Trophoblast cell (in vitro differentiated cells and primary cell): Measurements from ENCODE around the gene FAM167B.
A peak's percentile ranks its signal among the peaks of the same experiment; 100 is the strongest.

ENCODE experiments used
- DNase-seq, 2 donors: peaks; one replicate each; pipeline ENCODE4 v3.0.0-alpha.2; 2016
- H2AFZ ChIP-seq: 2 replicates; pipeline ENCODE4 v1.6.1; 2013; ENCODE audit warnings: low read length, moderate library complexity, mild to moderate bottlenecking; ENCODE audit not compliant: insufficient read depth, poor library complexity
- H2AK5ac ChIP-seq: 2 replicates; pipeline ENCODE4 v1.6.1; 2013; ENCODE audit warnings: mild to moderate bottlenecking, low read length
- H2BK120ac ChIP-seq: 2 replicates; pipeline ENCODE4 v1.6.1; 2013; ENCODE audit warnings: low read length, mild to moderate bottlenecking, moderate library complexity; ENCODE audit not compliant: insufficient read depth, poor library complexity
- H2BK12ac ChIP-seq: 2 replicates; pipeline ENCODE4 v1.6.1; 2013; ENCODE audit warnings: mild to moderate bottlenecking, low read length, moderate library complexity
- H2BK5ac ChIP-seq: 2 replicates; pipeline ENCODE4 v1.6.1; 2013; ENCODE audit warnings: low read length, low read depth, moderate library complexity, mild to moderate bottlenecking; ENCODE audit not compliant: poor library complexity
- H3K14ac ChIP-seq: 2 replicates; pipeline ENCODE4 v1.6.1; 2013; ENCODE audit warnings: mild to moderate bottlenecking, low read length
- H3K18ac ChIP-seq: 2 replicates; pipeline ENCODE4 v1.6.1; 2013; ENCODE audit warnings: mild to moderate bottlenecking, low read length
- H3K23ac ChIP-seq: 2 replicates; pipeline ENCODE4 v1.6.1; 2013; ENCODE audit warnings: low read length
- H3K27ac ChIP-seq: 2 replicates; pipeline ENCODE4 v1.5.1; 2013; ENCODE audit warnings: low read depth, mild to moderate bottlenecking, inconsistent platforms, low read length, moderate library complexity
- H3K27me3 ChIP-seq: 2 replicates; pipeline ENCODE4 v1.6.1; 2013; ENCODE audit warnings: inconsistent platforms, mild to moderate bottlenecking, low read length, moderate library complexity; ENCODE audit not compliant: insufficient read depth
- H3K36me3 ChIP-seq, 2 experiments: 1 replicate in 1 of 2; 2 replicates in 1 of 2; pipeline ENCODE4 v1.6.1; 2013; ENCODE audit warnings: low read length in 2 of 2, mild to moderate bottlenecking in 2 of 2, moderate library complexity in 1 of 2; ENCODE audit not compliant: insufficient read depth in 2 of 2, control insufficient read depth in 1 of 2
- H3K4ac ChIP-seq: 2 replicates; pipeline ENCODE4 v1.6.1; 2013; ENCODE audit warnings: low read depth, mild to moderate bottlenecking, low read length, moderate library complexity
- H3K4me1 ChIP-seq, 2 experiments: 1 replicate in 1 of 2; 2 replicates in 1 of 2; pipeline ENCODE4 v1.6.1; 2013; ENCODE audit warnings: low read length in 2 of 2, mild to moderate bottlenecking in 2 of 2, moderate library complexity in 1 of 2; ENCODE audit not compliant: insufficient read depth in 2 of 2, control insufficient read depth in 1 of 2
- H3K4me2 ChIP-seq: 2 replicates; pipeline ENCODE4 v1.6.1; 2013; ENCODE audit warnings: inconsistent platforms, mild to moderate bottlenecking, low read length, moderate library complexity
- H3K4me3 ChIP-seq: 2 replicates; pipeline ENCODE4 v1.5.1; 2013; ENCODE audit warnings: mild to moderate bottlenecking, low read depth, low read length, inconsistent platforms
- H3K79me1 ChIP-seq: one replicate; pipeline ENCODE4 v1.6.1; 2013; ENCODE audit warnings: low read length
- H3K79me2 ChIP-seq: 2 replicates; pipeline ENCODE4 v1.6.1; 2013; ENCODE audit warnings: low read length, mild to moderate bottlenecking; ENCODE audit not compliant: control insufficient read depth, insufficient read depth, poor library complexity
- H3K9ac ChIP-seq: 2 replicates; pipeline ENCODE4 v1.6.1; 2013; ENCODE audit warnings: mild to moderate bottlenecking, low read length
- H3K9me3 ChIP-seq: 2 replicates; pipeline ENCODE4 v1.6.1; 2013; ENCODE audit warnings: low read depth, mild to moderate bottlenecking, control low read depth, inconsistent platforms, low read length; ENCODE audit not compliant: insufficient read depth
- H4K12ac ChIP-seq: 2 replicates; pipeline ENCODE4 v1.6.1; 2013; ENCODE audit warnings: low read depth, mild to moderate bottlenecking, low read length, moderate library complexity
- H4K8ac ChIP-seq: 2 replicates; pipeline ENCODE4 v1.6.1; 2013; ENCODE audit warnings: low read depth, mild to moderate bottlenecking, low read length, moderate library complexity
- H4K91ac ChIP-seq: one replicate; pipeline ENCODE4 v1.6.1; 2013; ENCODE audit warnings: low read depth, mild to moderate bottlenecking, low read length, moderate library complexity
- WGBS: extraction: QIAGEN DNeasy Blood & Tissue Kit; methylation state at CpG from one replicate; pipeline ENCODE4 v1.1.7; 2013; ENCODE audit warnings: missing lambda C conversion rate; ENCODE audit not compliant: insufficient read length, insufficient coverage; ENCODE audit errors: extremely low coverage; 5-methylcytosine and 5-hydroxymethylcytosine counted together

Gene FAM167B

DNA sequence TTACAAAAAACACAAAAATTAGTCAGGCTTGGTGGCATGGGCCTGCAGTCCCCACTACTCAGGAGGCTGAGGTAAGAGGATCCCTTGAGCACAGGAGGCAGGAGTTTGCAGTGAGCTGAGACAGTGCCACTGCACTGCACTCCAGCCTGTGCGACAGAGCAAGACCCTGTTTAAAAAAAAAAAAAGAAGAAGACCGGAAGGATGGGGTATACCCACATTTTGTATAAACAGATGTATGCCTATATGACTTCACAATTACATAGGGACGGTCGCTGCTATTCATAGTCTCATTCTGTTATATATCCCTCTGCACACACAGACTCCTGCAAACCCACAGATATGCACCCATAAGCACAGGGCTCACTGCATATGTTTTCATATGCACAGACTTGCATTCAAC, 16.7 kb downstream of the FAM167B start:
- H3K4ac ChIP-seq, result no peak overlapping the region
- no peak overlapping the region for H3K4me2 ChIP-seq
- WGBS, result no CpG with 5 or more reads among the region's 4 CpGs
- no peak overlapping the region for H3K4me3 ChIP-seq
- no peaks in the 10 kb centered on the region for H3K9me3 ChIP-seq
- peaks cover 0 to 3% of the 10 kb centered on the region in 2 experiments for H3K4me1 ChIP-seq
- H2BK12ac ChIP-seq, result no peak overlapping the region
- no peak overlapping the region for H4K91ac ChIP-seq
- no peak overlapping the region for H3K9ac ChIP-seq
- H3K27me3 ChIP-seq, result no peaks in the 10 kb centered on the region
- H3K23ac ChIP-seq, result no peak overlapping the region
- H3K79me1 ChIP-seq, result no peaks in the 10 kb centered on the region
- no peaks in the 10 kb centered on the region for H3K36me3 ChIP-seq
- no peak overlapping the region for H3K18ac ChIP-seq
- no peak overlapping the region for H2BK120ac ChIP-seq
- no peak overlapping the region for H3K14ac ChIP-seq
- H4K8ac ChIP-seq, result no peak overlapping the region
- H3K79me2 ChIP-seq, result no peaks in the 10 kb centered on the region
- H3K27ac ChIP-seq, result no peak overlapping the region
- no peak overlapping the region for H2AFZ ChIP-seq
- H4K12ac ChIP-seq, result no peak overlapping the region
- H2AK5ac ChIP-seq, result no peak overlapping the region
- DNase-seq, result no peak
- no peak overlapping the region for H2BK5ac ChIP-seq

DNA sequence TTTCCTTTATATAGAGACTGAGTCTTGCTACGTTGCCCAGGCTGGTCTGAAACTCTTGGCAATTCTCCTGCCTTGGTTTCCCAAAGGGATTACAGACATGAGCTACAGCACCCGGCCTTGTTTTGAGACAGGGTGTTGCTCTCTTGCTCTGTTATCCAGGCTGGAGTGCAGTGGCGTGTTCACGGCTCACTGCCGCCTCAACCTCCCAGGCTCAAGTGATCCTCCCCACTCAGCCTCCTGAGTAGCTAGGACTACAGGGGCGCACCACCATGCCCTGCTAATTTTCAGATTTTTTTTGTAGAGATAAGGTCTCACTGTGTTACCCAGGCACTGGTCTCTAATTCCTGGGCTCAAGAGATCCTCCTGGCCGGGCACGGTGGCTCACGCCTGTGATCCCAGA, 18.8 kb downstream of the FAM167B start:
- H4K12ac ChIP-seq, result no peak overlapping the region
- H3K23ac ChIP-seq, result no peak overlapping the region
- no peaks in the 10 kb centered on the region for H3K9me3 ChIP-seq
- H3K4me1 ChIP-seq, result peaks cover 0 to 3% of the 10 kb centered on the region in 2 experiments
- H3K4me3 ChIP-seq, result no peak overlapping the region
- H4K8ac ChIP-seq, result no peak overlapping the region
- no peak overlapping the region for H3K4ac ChIP-seq
- no peak overlapping the region for H3K27ac ChIP-seq
- no peak overlapping the region for H2AFZ ChIP-seq
- H3K9ac ChIP-seq, result no peak overlapping the region
- H3K4me2 ChIP-seq, result no peak overlapping the region
- no peak overlapping the region for H2AK5ac ChIP-seq
- no peak overlapping the region for H2BK120ac ChIP-seq
- H3K79me1 ChIP-seq, result no peaks in the 10 kb centered on the region
- no peak overlapping the region for H4K91ac ChIP-seq
- no peak overlapping the region for H2BK12ac ChIP-seq
- no peak overlapping the region for H2BK5ac ChIP-seq
- no peaks in the 10 kb centered on the region for H3K27me3 ChIP-seq
- no peak overlapping the region for H3K18ac ChIP-seq
- no peaks in the 10 kb centered on the region for H3K79me2 ChIP-seq
- no peaks in the 10 kb centered on the region for H3K36me3 ChIP-seq
- H3K14ac ChIP-seq, result no peak overlapping the region
- no CpG with 5 or more reads among the region's 9 CpGs for WGBS
- no peak for DNase-seq

DNA sequence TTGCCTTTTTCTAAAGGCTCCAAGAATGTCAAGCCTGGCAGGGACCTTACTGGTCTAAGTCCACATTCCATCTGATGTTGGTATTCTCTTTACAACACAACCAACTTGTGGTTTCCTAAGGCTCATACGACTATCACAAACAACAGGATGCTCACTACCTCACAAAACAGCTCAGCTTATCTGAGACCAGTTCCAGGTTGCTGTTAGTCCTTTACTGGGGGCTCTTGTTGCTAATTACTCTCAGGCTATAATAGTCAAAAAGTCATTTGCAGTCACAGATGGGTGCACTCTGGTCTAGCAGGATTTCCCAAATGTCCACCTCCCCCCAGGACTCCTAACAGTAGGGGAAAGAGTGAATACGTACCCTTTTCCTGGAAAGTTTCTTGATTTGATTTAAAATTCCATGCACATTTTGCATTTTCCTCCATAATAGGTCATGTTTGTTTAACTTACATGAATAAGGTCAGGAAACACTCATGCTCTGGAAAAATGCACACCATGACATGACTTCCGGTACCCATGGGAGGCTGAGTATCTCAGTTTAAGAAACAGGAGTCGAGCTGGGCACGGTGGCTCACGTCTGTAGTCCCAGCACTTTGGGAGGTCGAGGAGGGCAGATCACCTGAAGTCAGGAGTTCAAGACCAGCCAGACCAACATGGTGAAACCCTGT, 20.0 kb downstream of the FAM167B start:
- H2BK120ac ChIP-seq, result no peak overlapping the region
- H3K9ac ChIP-seq, result no peak overlapping the region
- no peak overlapping the region for H3K4ac ChIP-seq
- peak in 1 of 2 donors; percentile 10 for DNase-seq
- no CpG with 5 or more reads among the region's 7 CpGs for WGBS
- H3K79me1 ChIP-seq, result no peaks in the 10 kb centered on the region
- no peak overlapping the region for H4K12ac ChIP-seq
- H3K36me3 ChIP-seq, result no peaks in the 10 kb centered on the region
- H3K14ac ChIP-seq, result no peak overlapping the region
- H3K27ac ChIP-seq, result no peak overlapping the region
- no peak overlapping the region for H3K4me2 ChIP-seq
- no peak overlapping the region for H2BK5ac ChIP-seq
- H3K23ac ChIP-seq, result no peak overlapping the region
- peaks cover 0 to 3% of the 10 kb centered on the region in 2 experiments for H3K4me1 ChIP-seq
- no peak overlapping the region for H2AK5ac ChIP-seq
- H3K9me3 ChIP-seq, result no peaks in the 10 kb centered on the region
- H3K79me2 ChIP-seq, result no peaks in the 10 kb centered on the region
- H2AFZ ChIP-seq, result no peak overlapping the region
- no peak overlapping the region for H3K18ac ChIP-seq
- no peak overlapping the region for H4K91ac ChIP-seq
- no peak overlapping the region for H4K8ac ChIP-seq
- no peak overlapping the region for H3K4me3 ChIP-seq
- H3K27me3 ChIP-seq, result no peaks in the 10 kb centered on the region
- no peak overlapping the region for H2BK12ac ChIP-seq

DNA sequence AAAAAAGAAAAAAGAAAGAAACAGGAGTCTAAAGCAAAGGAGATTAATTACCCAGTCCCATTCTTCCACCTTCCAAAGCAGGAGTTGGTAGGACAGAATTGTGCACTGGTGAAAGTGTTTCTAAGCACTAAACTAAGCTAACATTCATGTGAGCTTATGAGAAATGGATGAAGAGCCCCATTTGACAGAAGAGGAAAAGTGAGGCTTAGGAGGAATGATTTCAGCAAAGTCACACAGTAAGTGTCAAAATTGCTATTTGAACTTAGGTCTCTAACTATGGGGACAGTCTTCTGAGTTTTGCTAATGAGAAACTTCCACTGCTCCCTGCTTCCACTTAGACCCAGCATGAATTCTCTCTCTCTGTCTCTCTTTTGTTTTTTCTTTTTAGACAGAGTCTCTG, 22.7 kb downstream of the FAM167B start:
- Histone ChIP-seq H4K12ac (no peak overlapping the region), H4K91ac (no peak overlapping the region), H3K9ac (no peak overlapping the region), H3K27ac (no peak overlapping the region), H2AFZ (no peak overlapping the region), H3K23ac (no peak overlapping the region), H3K27me3 (no peaks in the 10 kb centered on the region), H2AK5ac (no peak overlapping the region), H3K4ac (no peak overlapping the region), H2BK12ac (no peak overlapping the region), H4K8ac (no peak overlapping the region), H3K79me1 (no peaks in the 10 kb centered on the region), H3K36me3 (no peaks in the 10 kb centered on the region), H3K79me2 (no peaks in the 10 kb centered on the region), H2BK120ac (no peak overlapping the region), H3K14ac (no peak overlapping the region), H3K9me3 (peaks cover 6% of the 10 kb centered on the region), H3K4me1 (peaks cover 0 to 7% of the 10 kb centered on the region in 2 experiments), H3K4me3 (no peak overlapping the region), H3K18ac (no peak overlapping the region), H3K4me2 (no peak overlapping the region), H2BK5ac (no peak overlapping the region)
- no peak for DNase-seq
